HG03064 (cell line): ENCODE measurements around the gene FANCC.
"Not testable (repeated sequence)": the region's sequence is repeated elsewhere in the genome, so short reads cannot be mapped to it uniquely, and the experiment has no call there.

Experiments
- ATAC-seq: cut with Tn5 transposase; IDR thresholded peaks from one replicate; pipeline ENCODE4 v1.9.1; 2021; ENCODE audit warnings: low read depth; ENCODE audit not compliant: unreplicated experiment

FANCC gene

GRCh38 chr9:95242613-95243012, 74.9 kb downstream of the FANCC start:
- no peak for ATAC-seq

GRCh38 chr9:95239071-95239470, 78.4 kb downstream of the FANCC start:
- ATAC-seq: no peak

DNA sequence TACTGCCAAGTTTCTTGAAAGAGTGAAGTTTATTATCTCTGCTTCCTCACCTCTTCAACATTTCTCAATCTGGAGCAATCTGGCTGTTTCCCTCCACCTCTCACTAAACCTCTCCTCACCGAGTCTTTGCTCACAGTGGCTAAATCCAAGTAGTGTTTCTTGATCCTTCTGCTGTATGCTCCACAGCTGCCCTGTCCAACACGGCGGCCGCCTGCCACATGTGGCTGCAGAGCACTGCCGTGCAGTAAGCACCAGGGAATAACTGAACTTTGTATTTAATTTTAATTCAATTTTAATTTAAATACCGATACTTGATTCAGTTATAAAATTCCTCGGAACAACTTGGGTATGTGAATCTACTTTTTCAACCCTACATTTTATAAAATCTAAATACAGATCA, 80.2 kb downstream of the FANCC start:
- no peak for ATAC-seq

- no peak for ATAC-seq
Observed at GRCh38 chr9:95230046-95230445, 87.5 kb downstream of the FANCC start.

GRCh38 chr9:95229230-95229915, 88.1 kb downstream of the FANCC start:
- ATAC-seq: no peak

DNA sequence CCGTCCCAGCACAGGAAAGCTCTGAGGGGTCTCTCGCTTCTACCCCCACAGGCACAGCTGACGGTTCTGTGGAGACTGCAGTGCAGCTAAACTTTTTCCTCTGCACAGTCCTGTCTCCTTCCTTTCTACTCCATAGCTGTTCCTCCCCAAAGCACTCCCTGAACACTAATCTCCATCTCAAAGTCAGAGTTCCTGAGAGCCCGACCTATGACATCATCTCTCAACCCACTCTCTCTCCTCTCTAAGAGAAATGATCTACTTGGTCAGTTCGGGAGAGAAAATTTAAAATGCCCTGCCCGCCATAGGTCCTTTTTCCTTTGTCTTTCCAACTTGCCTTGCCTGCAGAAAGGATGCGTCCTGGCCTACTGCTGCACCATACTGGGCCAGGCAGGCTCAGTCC, 90.6 kb downstream of the FANCC start:
- no peak for ATAC-seq

GRCh38 chr9:95225726-95226106, 91.8 kb downstream of the FANCC start:
- no peak for ATAC-seq

GRCh38 chr9:95225076-95225725, 92.3 kb downstream of the FANCC start:
- no peak for ATAC-seq

DNA sequence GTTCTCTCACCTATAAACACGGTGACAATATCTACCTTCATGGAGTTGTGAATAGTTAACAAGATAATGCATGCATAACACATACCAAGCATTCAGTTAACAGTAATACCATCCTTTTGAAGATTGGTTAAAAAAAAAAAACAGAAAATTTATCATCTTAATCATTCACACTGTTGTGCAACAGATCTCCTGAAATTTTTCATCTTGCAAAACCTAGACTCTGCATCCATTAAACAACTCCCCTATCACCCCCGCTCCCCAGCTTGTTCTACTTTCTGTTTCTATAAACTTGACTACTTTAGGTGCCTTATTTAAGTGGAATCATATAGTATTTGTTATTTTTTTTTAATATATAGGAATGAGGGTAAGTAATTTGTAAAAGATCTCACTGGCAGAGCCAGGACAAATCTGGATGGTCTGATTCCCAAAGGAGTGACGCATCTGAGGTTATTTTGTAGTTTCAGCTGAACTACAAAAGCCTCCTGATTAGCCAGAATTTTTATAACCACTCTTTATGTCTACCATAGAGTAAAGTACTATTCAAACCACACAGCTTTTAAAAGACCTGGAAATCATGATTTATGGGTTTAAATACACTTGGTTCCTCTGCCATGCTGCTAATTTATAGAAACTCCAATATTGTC, 93.0 kb downstream of the FANCC start:
- ATAC-seq: no peak

GRCh38 chr9:95220352-95220751, 97.2 kb downstream of the FANCC start:
- ATAC-seq: not testable (repeated sequence)

DNA sequence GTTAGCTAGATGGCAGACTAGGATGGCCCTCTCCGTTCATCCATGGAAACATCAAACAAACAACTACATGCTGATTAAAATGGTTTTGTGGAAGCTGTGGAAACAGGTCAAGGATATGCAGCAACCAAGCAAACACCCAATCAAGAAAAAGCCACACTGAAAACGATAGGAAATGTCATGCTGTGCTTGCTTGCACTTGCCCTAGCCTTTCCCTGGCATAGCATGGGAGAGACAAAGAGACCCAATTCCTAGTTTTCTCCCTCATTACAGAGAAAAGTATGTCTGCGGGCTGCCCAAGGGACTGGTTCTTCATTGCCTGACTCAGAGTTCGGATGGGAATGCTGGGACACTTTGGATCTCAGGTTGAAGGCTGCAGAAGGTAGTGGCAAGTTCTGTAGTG, 98.7 kb downstream of the FANCC start:
- ATAC-seq: no peak

DNA sequence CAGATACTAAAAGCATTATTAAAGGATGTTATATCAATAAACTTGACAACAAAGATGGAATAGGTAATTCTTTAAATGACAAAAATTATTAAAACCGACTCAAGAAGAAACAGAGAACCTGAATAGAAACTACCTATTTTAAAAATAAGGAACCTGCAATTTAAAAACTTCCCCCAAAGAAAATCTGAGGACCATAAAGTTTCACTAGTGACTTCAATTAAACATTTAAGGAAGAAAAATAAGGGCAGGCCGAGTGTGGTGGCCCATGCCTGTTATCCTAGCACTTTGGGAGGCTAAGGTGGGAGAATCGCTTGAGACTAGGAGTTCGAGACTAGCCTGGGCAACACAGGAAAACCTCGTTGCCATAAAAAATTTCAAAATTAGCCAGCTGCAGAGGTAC, 99.6 kb downstream of the FANCC start:
- no peak for ATAC-seq

DNA sequence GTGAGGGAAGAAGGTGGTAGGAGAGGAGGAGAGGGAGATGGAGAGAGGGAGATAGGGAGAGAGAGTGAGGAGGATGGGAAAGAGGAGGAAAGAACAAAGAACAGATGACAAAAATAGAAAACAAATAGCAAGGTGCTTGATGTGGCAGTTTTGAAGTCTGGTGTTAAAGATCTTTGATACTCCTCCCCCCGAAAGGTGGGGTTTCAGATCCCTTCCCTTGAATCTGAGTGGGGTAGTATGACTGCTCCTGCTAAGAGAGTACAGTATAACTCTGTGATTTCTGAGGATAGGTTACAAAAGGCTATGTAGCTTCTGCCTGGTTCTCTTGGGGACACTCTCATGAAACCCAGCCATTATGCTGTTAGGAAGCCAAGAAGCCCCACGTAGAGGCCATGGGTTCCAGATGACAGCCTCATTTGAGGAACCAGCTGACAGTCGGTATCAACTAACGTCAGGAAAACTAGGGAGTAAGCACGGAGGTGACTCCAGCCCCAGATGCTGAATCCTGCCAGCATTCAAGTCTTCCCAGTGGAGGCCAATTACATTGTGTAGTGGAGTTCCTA, 102.1 kb downstream of the FANCC start:
- no peak for ATAC-seq

GRCh38 chr9:95213117-95213516, 104.4 kb downstream of the FANCC start:
- no peak for ATAC-seq

- ATAC-seq: no peak
Observed at GRCh38 chr9:95211028-95211427, 106.5 kb downstream of the FANCC start.

DNA sequence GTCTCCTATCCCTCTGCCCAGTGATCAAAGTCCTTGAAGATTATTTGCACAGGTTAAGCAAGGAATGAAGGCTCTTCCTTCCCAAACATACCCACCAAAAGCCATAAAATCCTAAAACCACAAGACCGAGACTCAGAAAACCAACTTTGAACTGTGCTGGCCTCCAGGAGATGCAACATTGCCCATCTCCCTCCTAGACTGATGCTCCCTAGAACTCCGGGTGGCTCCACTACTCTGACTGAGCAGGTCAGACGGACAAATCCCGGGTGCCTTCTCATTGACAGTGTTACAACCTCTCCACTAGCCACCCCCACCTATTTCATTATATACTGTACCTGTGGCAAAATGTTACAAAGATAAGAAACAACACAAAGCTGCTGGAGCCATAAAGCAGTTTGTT, 110.1 kb downstream of the FANCC start:
- ATAC-seq: no peak

DNA sequence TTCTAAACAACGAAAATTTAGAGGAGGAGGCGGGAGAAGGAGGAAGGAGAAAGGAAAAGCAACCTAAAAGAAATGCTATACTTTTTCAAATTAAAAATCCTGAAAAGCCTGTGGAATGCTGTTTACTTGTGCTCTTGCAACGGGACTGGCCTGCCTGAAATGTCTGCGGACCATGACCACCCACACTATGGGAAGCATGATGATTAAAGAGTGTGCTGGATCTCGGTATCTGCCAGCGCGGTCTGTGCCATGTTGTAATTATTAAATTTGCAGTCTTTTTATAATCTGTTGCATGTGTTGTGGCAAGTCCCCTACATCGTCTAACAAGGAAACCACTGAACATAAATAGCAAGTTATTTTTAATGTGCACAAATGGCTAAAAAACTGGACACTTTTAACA, 111.4 kb downstream of the FANCC start:
- ATAC-seq: no peak

- no peak for ATAC-seq
Observed at GRCh38 chr9:95204710-95205109, 112.8 kb downstream of the FANCC start.

DNA sequence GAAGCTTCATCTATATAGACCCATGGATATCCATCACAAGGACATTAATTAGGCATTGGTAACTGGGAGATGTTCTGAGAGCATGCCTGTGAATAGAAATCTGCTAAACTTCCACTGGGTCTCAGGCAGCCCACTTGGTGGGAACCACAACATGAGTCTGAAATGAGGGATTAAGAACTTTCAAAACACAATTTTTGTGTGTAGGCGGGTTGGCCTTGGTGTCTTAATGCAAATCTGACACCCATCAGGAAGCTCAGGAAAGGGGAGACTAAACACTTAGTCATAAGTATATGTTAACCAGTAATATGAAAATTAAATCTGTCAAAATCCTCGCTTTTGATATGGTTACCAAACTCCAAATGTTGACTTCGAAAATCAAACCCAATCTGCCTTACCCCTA, 113.2 kb downstream of the FANCC start:
- no peak for ATAC-seq

GRCh38 chr9:95203019-95203418, 114.5 kb downstream of the FANCC start:
- ATAC-seq: not testable (repeated sequence)

GRCh38 chr9:95202076-95202681, 115.3 kb downstream of the FANCC start:
- ATAC-seq: no peak
